Activated naive CD4-positive, alpha-beta T cell treated with anti-CD3 and anti-CD28 coated beads, Interleukin-2, amount 50 U/mL, for 72 hours (primary cell): Measurements from ENCODE around the gene VPS13D. TPM values are rescaled to one million over a fixed set of nuclear protein-coding genes. Genes with fewer than 3 reads are reported as not detected.

Source experiments
- ATAC-seq, 2 donors: fragments of 150-1000 bp; cut with Tn5 transposase; 2 replicates each; pipeline ENCODE4 v1.10.0; 2021; ENCODE audit warnings: mild to moderate bottlenecking in 2 of 2, moderate library complexity in 2 of 2
- DNase-seq, 2 donors: peaks; one replicate each; pipeline ENCODE4 v3.0.0; 2021 to 2022; ENCODE audit warnings: low spot score in 2 of 2
- H3K27ac Mint-ChIP-seq, 2 donors: one replicate each; pipeline ENCODE4 v1.8.0; 2022; ENCODE audit warnings: mild to moderate bottlenecking in 2 of 2, mixed read lengths in 2 of 2
- H3K36me3 Mint-ChIP-seq, 2 donors: one replicate each; pipeline ENCODE4 v1.8.0; 2022; ENCODE audit warnings: mixed read lengths in 2 of 2
- H3K9me3 Mint-ChIP-seq, 2 donors: one replicate each; pipeline ENCODE4 v1.8.0; 2022; ENCODE audit warnings: mixed read lengths in 2 of 2
- total RNA-seq, 2 donors: library from RNA; stranded (reverse); gene quantifications; one replicate each; pipeline ENCODE4 v1.2.3, GENCODE V29; 2022

Gene VPS13D
- total RNA-seq, 2 donors from 2014 or later = 31.2 to 40.7 TPM

- no peak for ATAC-seq
- Mint-ChIP-seq H3K36me3 (peaks cover 0 to 4% of the 10 kb centered on the region in 2 donors), H3K27ac (no peak overlapping the region), H3K9me3 (no peaks in the 10 kb centered on the region)
- no peak for DNase-seq
Measured at GRCh38 chr1:12246584-12246983, 16.8 kb downstream of the VPS13D start.

- ATAC-seq (no peak), DNase-seq (no peak)
- Mint-ChIP-seq H3K36me3 (peaks cover 0 to 6% of the 10 kb centered on the region in 2 donors), H3K27ac (no peak overlapping the region), H3K9me3 (no peaks in the 10 kb centered on the region)
Measured at GRCh38 chr1:12249181-12249580, 19.4 kb downstream of the VPS13D start.

GRCh38 chr1:12249748-12250147 is 19.9 kb downstream of the VPS13D start:
- H3K36me3 Mint-ChIP-seq = peaks cover 0 to 6% of the 10 kb centered on the region in 2 donors
- H3K27ac Mint-ChIP-seq = no peak overlapping the region
- ATAC-seq (no peak), DNase-seq (no peak)
- no peaks in the 10 kb centered on the region for H3K9me3 Mint-ChIP-seq

GRCh38 chr1:12251442-12251841 is 21.6 kb downstream of the VPS13D start:
- no peak for DNase-seq
- peaks cover 0 to 6% of the 10 kb centered on the region in 2 donors for H3K36me3 Mint-ChIP-seq

GRCh38 chr1:12255913-12256312 is 26.1 kb downstream of the VPS13D start:
- Mint-ChIP-seq H3K27ac (no peak overlapping the region), H3K36me3 (peaks cover 0 to 11% of the 10 kb centered on the region in 2 donors), H3K9me3 (no peaks in the 10 kb centered on the region)
- ATAC-seq = no peak
- DNase-seq = no peak

More at GRCh38 chr1:12251442-12251841, 21.6 kb downstream of the VPS13D start:
- H3K27ac Mint-ChIP-seq = no peak overlapping the region
- no peak for ATAC-seq
- H3K9me3 Mint-ChIP-seq = no peaks in the 10 kb centered on the region

- no peak for DNase-seq
- Mint-ChIP-seq H3K27ac (no peak overlapping the region), H3K36me3 (peaks cover 0 to 10% of the 10 kb centered on the region in 2 donors), H3K9me3 (no peaks in the 10 kb centered on the region)
- ATAC-seq = no peak
Measured at GRCh38 chr1:12258272-12258671, 28.4 kb downstream of the VPS13D start.

- H3K36me3 Mint-ChIP-seq = peaks cover under 1% of the 10 kb centered on the region in 2 donors
Measured at GRCh38 chr1:12269351-12269750, 39.5 kb downstream of the VPS13D start.

GRCh38 chr1:12271033-12271432 is 41.2 kb downstream of the VPS13D start:
- no peak for ATAC-seq
- no peak for DNase-seq
- Mint-ChIP-seq H3K9me3 (no peaks in the 10 kb centered on the region), H3K36me3 (peaks cover 0 to 9% of the 10 kb centered on the region in 2 donors), H3K27ac (no peak overlapping the region)

More at GRCh38 chr1:12269351-12269750, 39.5 kb downstream of the VPS13D start:
- ATAC-seq (no peak), DNase-seq (no peak)
- Mint-ChIP-seq H3K9me3 (no peaks in the 10 kb centered on the region), H3K27ac (peak overlapping the region in 1 of 2 donors; percentile 65)

GRCh38 chr1:12272770-12273169 is 42.9 kb downstream of the VPS13D start:
- Mint-ChIP-seq H3K36me3 (peaks cover 0 to 14% of the 10 kb centered on the region in 2 donors), H3K27ac (no peak overlapping the region), H3K9me3 (no peaks in the 10 kb centered on the region)
- DNase-seq (no peak), ATAC-seq (no peak)

GRCh38 chr1:12275370-12275769 is 45.5 kb downstream of the VPS13D start:
- Mint-ChIP-seq H3K36me3 (peaks cover 0 to 14% of the 10 kb centered on the region in 2 donors), H3K9me3 (no peaks in the 10 kb centered on the region), H3K27ac (no peak overlapping the region)
- DNase-seq (peak in 1 of 2 donors; percentile 53), ATAC-seq (peak in 1 of 2 donors; percentile 46)

GRCh38 chr1:12276225-12276624 is 46.4 kb downstream of the VPS13D start:
- Mint-ChIP-seq H3K27ac (no peak overlapping the region), H3K9me3 (no peaks in the 10 kb centered on the region), H3K36me3 (peaks cover 0 to 14% of the 10 kb centered on the region in 2 donors)
- DNase-seq = no peak
- ATAC-seq = no peak

GRCh38 chr1:12279003-12279402 is 49.2 kb downstream of the VPS13D start:
- H3K36me3 Mint-ChIP-seq = peaks cover 0 to 14% of the 10 kb centered on the region in 2 donors
- DNase-seq (no peak), ATAC-seq (no peak)
- H3K27ac Mint-ChIP-seq = no peak overlapping the region
- H3K9me3 Mint-ChIP-seq = no peaks in the 10 kb centered on the region

GRCh38 chr1:12279728-12280464 is 50.1 kb downstream of the VPS13D start:
- Mint-ChIP-seq H3K9me3 (no peaks in the 10 kb centered on the region), H3K36me3 (peaks cover 0 to 14% of the 10 kb centered on the region in 2 donors), H3K27ac (no peak overlapping the region)
- ATAC-seq = no peak
- DNase-seq = no peak

- DNase-seq (no peak), ATAC-seq (no peak)
- Mint-ChIP-seq H3K27ac (no peak overlapping the region), H3K9me3 (no peaks in the 10 kb centered on the region), H3K36me3 (no peaks in the 10 kb centered on the region)
Measured at GRCh38 chr1:12282142-12282541, 52.3 kb downstream of the VPS13D start.

GRCh38 chr1:12284486-12284885 is 54.7 kb downstream of the VPS13D start:
- DNase-seq (no peak), ATAC-seq (no peak)
- no peak overlapping the region for H3K27ac Mint-ChIP-seq
- no peaks in the 10 kb centered on the region for H3K36me3 Mint-ChIP-seq
- no peaks in the 10 kb centered on the region for H3K9me3 Mint-ChIP-seq

- H3K27ac Mint-ChIP-seq = peak overlapping the region in 1 of 2 donors; percentile 7
- no peaks in the 10 kb centered on the region for H3K36me3 Mint-ChIP-seq
- no peaks in the 10 kb centered on the region for H3K9me3 Mint-ChIP-seq
- no peak for ATAC-seq
- DNase-seq = no peak
Measured at GRCh38 chr1:12285496-12286143, 55.8 kb downstream of the VPS13D start.

- no peak for DNase-seq
- no peaks in the 10 kb centered on the region for H3K9me3 Mint-ChIP-seq
- ATAC-seq = no peak
- no peak overlapping the region for H3K27ac Mint-ChIP-seq
- H3K36me3 Mint-ChIP-seq = no peaks in the 10 kb centered on the region
Measured at GRCh38 chr1:12287869-12288268, 58.0 kb downstream of the VPS13D start.

GRCh38 chr1:12290828-12291227 is 61.0 kb downstream of the VPS13D start:
- H3K36me3 Mint-ChIP-seq = peaks cover 0 to 10% of the 10 kb centered on the region in 2 donors
- ATAC-seq = no peak

More at GRCh38 chr1:12290828-12291227, 61.0 kb downstream of the VPS13D start:
- DNase-seq = no peak
- Mint-ChIP-seq H3K27ac (no peak overlapping the region), H3K9me3 (no peaks in the 10 kb centered on the region)
